Stomach smooth muscle (tissue), 2 donors: ENCODE results near the gene CSNK1A1.
"Not testable (repeated sequence)": the region's sequence is repeated elsewhere in the genome, so short reads cannot be mapped to it uniquely, and the experiment has no call there.

ENCODE experiments used
- H3K27ac ChIP-seq: one replicate; pipeline ENCODE4 v1.7.0; 2013; ENCODE audit warnings: mild to moderate bottlenecking, low read length, inconsistent platforms
- H3K27me3 ChIP-seq, 2 donors: one replicate each; pipeline ENCODE4 v1.7.0; 2013; ENCODE audit warnings: low read length in 2 of 2; ENCODE audit not compliant: insufficient read depth in 2 of 2, control insufficient read depth in 1 of 2
- H3K36me3 ChIP-seq, 2 donors: one replicate each; pipeline ENCODE4 v1.7.0; 2013; ENCODE audit warnings: low read length in 2 of 2; ENCODE audit not compliant: control insufficient read depth in 2 of 2, insufficient read depth in 2 of 2
- H3K4me1 ChIP-seq: one replicate; pipeline ENCODE4 v1.7.0; 2013; ENCODE audit warnings: low read length; ENCODE audit not compliant: control insufficient read depth, insufficient read depth
- H3K4me3 ChIP-seq, 2 donors: one replicate each; pipeline ENCODE4 v1.7.0; 2013; ENCODE audit warnings: low read length in 2 of 2
- H3K9ac ChIP-seq, 2 donors: one replicate each; pipeline ENCODE4 v1.7.0; 2013; ENCODE audit warnings: low read length in 2 of 2, mild to moderate bottlenecking in 1 of 2
- H3K9me3 ChIP-seq, 2 donors: one replicate each; pipeline ENCODE4 v1.7.0; 2013; ENCODE audit warnings: low read length in 2 of 2; ENCODE audit not compliant: control insufficient read depth in 2 of 2
- donor health status: healthy.
- donor health status: Pancreatic carcinoma.

CSNK1A1 gene

DNA sequence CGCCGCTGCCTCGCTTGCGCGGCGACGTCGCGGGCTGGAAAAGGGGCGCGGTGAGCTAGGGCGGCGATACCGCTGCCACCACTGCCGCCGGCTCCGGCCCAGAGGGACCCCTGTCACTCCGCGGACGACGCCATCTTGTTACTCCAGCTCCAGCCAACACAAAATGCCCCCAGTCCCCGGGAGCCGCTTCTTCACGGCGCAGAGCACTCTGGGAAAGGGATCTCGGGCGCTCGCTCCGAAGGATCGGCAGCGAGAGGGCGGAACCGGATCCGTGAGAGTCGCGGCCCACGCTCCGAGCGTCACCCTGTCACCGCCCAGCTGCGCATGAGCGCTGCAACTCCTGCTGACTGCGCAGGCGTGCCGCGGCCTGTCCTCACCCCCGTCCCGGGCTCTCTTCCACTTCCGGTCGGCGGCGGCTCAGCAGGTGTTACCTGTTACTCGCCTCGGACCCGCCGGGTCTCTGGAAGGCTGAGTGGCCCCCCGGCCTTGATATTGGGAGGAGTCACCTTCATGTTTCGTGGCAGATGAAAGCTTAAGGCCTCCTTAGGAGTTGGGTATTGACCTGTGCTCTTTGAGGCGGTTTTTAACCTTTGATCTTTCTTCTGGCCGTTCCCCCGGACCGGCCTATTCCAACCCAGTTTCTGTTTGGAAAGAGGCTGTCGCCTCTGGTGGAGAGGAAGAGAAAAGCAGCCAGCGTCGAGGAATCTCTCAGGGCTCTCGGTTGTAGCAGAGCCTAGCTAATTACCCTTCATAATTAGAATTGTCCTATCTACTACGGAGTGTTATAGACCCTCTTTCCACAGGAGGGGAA, at the start of gene CSNK1A1:
Gene CSNK1A1, minus strand, starts transcription at position 213 of the 811 bp plus-strand sequence. CDS start 475 bp downstream, outside the sequence.
- H3K4me1 ChIP-seq, result peaks cover 27% of the 10 kb centered on the region
- H3K4me3 ChIP-seq, result peak within 1 kb of the TSS; percentile 95 to 100
- peak within 1 kb of the TSS; percentile 100 for H3K9ac ChIP-seq
- H3K36me3 ChIP-seq, result peaks cover 0 to 5% of the 10 kb centered on the region in 2 donors
- peak within 1 kb of the TSS; percentile 99 for H3K27ac ChIP-seq
- H3K9me3 ChIP-seq, result no peaks in the 10 kb centered on the region
- no peaks in the 10 kb centered on the region for H3K27me3 ChIP-seq

DNA sequence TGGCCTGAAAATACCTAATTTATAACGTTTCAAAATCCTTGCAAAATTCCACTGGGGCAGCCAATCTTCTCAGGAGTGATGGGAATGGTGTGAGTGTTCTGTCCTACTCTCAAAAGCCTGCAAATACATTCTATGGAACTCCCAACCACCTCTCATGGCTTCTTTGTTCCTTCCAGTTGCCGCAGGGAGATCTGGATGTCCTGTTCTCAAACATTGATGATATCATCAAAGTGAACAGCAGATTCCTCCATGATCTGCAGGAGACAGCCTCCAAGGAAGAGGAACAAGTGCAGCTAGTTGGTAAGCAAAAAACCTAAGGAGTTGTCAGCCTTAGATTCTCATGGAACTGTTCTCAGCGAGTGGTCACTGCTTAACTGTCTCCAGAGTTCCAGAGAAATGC, 49.7 kb upstream of the CSNK1A1 start:
- peaks cover 27 to 33% of the 10 kb centered on the region in 2 donors for H3K36me3 ChIP-seq
- no peak overlapping the region for H3K4me3 ChIP-seq
- H3K9me3 ChIP-seq, result no peaks in the 10 kb centered on the region
- H3K27me3 ChIP-seq, result no peaks in the 10 kb centered on the region
- H3K9ac ChIP-seq, result no peak overlapping the region
- no peaks in the 10 kb centered on the region for H3K4me1 ChIP-seq
- H3K27ac ChIP-seq, result no peak overlapping the region

DNA sequence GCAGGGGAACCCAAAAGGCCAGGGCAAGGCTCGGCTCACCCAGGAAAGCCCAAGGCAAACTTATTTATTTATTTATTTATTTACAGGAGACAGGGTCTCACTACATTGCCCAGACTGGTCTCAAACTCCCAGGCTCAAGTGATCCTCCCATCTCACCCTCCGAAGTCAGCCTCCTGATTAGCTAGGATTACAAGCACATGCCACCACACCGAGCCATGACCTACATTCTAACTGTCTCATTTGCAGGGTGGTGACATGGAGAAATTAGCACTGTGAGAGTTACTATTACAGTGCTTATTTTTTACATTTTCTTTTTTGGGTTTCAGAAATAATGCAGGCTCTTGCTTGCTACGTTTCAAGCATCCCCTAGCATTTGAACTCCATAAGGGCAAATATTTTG, 48.1 kb upstream of the CSNK1A1 start:
- Histone ChIP-seq H3K4me3 (no peak overlapping the region), H3K27me3 (no peaks in the 10 kb centered on the region), H3K4me1 (peaks cover 4% of the 10 kb centered on the region), H3K9ac (no peak overlapping the region), H3K27ac (no peak overlapping the region), H3K9me3 (no peaks in the 10 kb centered on the region), H3K36me3 (peaks cover 24 to 31% of the 10 kb centered on the region in 2 donors)

- Histone ChIP-seq H3K9me3 (no peaks in the 10 kb centered on the region), H3K27ac (no peak overlapping the region), H3K9ac (no peak overlapping the region), H3K27me3 (no peaks in the 10 kb centered on the region), H3K36me3 (peaks cover 24 to 31% of the 10 kb centered on the region in 2 donors), H3K4me1 (peaks cover 7% of the 10 kb centered on the region), H3K4me3 (no peak overlapping the region)
These were observed 47.7 kb upstream of the CSNK1A1 start for GRCh38 chr5:149598966-149599365.

- not testable (repeated sequence) for H3K9ac ChIP-seq, H3K4me1 ChIP-seq, H3K4me3 ChIP-seq, H3K27ac ChIP-seq, H3K9me3 ChIP-seq, H3K27me3 ChIP-seq
- H3K36me3 ChIP-seq, result peaks cover 19 to 28% of the 10 kb centered on the region in 2 donors
These were observed 47.0 kb upstream of the CSNK1A1 start for GRCh38 chr5:149598234-149598633.

GRCh38 chr5:149597618-149598017, 46.4 kb upstream of the CSNK1A1 start:
- Histone ChIP-seq H3K27ac (no peak overlapping the region), H3K4me3 (no peak overlapping the region), H3K9me3 (no peaks in the 10 kb centered on the region), H3K36me3 (peaks cover 16 to 25% of the 10 kb centered on the region in 2 donors), H3K9ac (no peak overlapping the region), H3K4me1 (peaks cover 7% of the 10 kb centered on the region), H3K27me3 (no peaks in the 10 kb centered on the region)

DNA sequence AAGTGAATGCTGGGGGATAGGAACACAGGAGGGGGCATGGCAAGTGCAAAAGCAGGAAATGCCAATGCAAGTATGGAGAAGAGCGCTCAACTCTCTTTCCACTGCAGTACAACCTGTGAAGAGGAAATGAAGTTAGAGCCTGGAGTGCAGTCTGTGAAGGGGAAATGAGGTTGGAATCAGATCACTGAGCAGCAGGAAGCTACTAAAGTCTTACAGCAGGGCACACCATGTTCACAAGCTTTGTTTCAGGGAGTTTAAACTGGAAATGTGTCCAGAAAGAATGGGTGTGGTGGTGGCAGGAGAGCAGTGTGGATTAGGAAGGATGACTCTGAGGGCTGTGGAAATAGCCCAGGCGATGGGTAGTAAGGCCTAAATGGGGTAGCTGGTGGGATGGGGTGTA, 45.5 kb upstream of the CSNK1A1 start:
- no peak overlapping the region for H3K9ac ChIP-seq
- H3K27me3 ChIP-seq, result no peaks in the 10 kb centered on the region
- no peak overlapping the region for H3K4me3 ChIP-seq
- H3K9me3 ChIP-seq, result no peaks in the 10 kb centered on the region
- H3K4me1 ChIP-seq, result peaks cover 7% of the 10 kb centered on the region
- no peak overlapping the region for H3K27ac ChIP-seq
- H3K36me3 ChIP-seq, result peaks cover 14 to 21% of the 10 kb centered on the region in 2 donors

DNA sequence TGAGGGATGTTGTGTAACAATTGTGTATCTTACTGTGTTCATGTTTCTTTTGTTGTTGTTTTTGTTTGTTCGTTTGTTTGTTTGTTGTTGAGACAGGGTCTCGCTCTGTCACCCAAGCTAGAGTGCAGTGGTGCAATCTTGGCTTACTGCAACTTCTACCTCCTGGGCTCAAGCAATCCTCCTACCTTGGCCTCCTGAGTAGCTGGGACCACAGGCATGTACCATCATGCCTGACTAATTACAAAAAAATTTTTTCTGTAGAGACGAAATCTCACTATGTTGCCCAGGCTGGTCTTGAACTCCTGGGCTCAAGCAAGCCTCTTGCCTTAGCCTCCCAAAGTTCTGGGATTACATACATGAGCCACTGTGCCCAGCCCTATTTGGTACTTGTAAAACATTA, 43.9 kb upstream of the CSNK1A1 start:
- H3K9me3 ChIP-seq, H3K27ac ChIP-seq, H3K4me1 ChIP-seq, H3K27me3 ChIP-seq, H3K4me3 ChIP-seq, H3K9ac ChIP-seq, H3K36me3 ChIP-seq: not testable (repeated sequence)

GRCh38 chr5:149594206-149594895, 43.1 kb upstream of the CSNK1A1 start:
- no peak overlapping the region for H3K4me3 ChIP-seq
- H3K27ac ChIP-seq, result no peak overlapping the region
- H3K4me1 ChIP-seq, result peaks cover 7% of the 10 kb centered on the region
- H3K36me3 ChIP-seq, result peaks cover 7 to 8% of the 10 kb centered on the region in 2 donors
- H3K27me3 ChIP-seq, result no peaks in the 10 kb centered on the region
- H3K9me3 ChIP-seq, result no peaks in the 10 kb centered on the region
- H3K9ac ChIP-seq, result no peak overlapping the region

GRCh38 chr5:149593370-149593769, 42.1 kb upstream of the CSNK1A1 start:
- H3K36me3 ChIP-seq, result peaks cover 3% of the 10 kb centered on the region in 2 donors
- no peaks in the 10 kb centered on the region for H3K27me3 ChIP-seq
- H3K9me3 ChIP-seq, result no peaks in the 10 kb centered on the region
- H3K27ac ChIP-seq, result no peak overlapping the region
- no peak overlapping the region for H3K4me3 ChIP-seq
- peaks cover 7% of the 10 kb centered on the region for H3K4me1 ChIP-seq
- no peak overlapping the region for H3K9ac ChIP-seq

DNA sequence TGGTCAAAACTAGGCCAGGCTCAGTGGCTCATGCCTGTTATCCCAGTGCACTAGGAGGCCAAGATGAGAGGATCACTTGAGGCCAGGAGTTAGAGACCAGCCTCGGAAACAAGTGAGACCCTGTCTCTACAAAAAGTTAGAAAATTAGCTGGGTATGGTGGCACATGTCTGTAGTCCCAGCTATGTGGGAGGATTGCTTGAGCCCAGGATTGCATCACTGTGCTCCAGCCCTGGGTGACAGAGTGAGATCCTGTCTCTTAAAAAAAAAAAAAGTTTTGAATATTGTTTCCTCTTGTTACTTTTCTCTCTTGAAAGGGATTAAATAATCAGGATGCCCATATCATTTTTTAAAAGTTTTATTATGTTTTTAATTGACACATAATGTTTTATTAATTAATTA, 37.7 kb upstream of the CSNK1A1 start:
- Histone ChIP-seq H3K4me1 (peaks cover 24% of the 10 kb centered on the region), H3K27ac (no peak overlapping the region), H3K4me3 (no peak overlapping the region), H3K27me3 (no peaks in the 10 kb centered on the region), H3K9me3 (no peaks in the 10 kb centered on the region), H3K9ac (no peak overlapping the region), H3K36me3 (peaks cover 0 to 3% of the 10 kb centered on the region in 2 donors)
